SK-N-MC (cell line): ENCODE results near the gene DHX57.

ENCODE experiments used
- EZH2 ChIP-seq: fragments of 200-600 bp; sonication (generic); IDR thresholded peaks from one replicate; pipeline ENCODE4 v1.6.1; 2017; ENCODE audit warnings: antibody characterized with exemption
- POLR2AphosphoS5 ChIP-seq: IDR thresholded peaks from 2 replicates; pipeline ENCODE4 v1.6.1; 2012; ENCODE audit warnings: mild to moderate bottlenecking, low read depth, low read length, borderline replicate concordance

DNA sequence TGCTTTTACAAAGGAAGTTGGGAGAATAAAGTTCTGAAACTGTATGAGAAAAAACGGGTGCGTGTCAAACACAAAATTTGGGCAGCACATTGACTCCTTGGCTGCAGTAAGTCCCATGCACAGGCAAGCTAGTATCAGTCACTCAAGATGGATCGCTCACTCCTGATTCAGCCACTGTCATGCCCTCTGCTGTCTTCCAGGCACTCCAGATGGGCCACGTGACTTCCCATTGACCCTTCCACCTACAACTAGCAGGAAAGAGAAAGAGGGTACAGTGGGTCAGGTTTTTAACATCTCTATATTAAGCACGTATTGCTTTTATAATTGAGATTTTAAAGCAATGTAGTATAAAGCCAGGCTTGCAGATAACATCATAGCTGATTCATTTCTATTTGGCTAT lies 22.5 kb upstream of the DHX57 start:
- TF ChIP-seq EZH2 = no peak
- no peak for TF ChIP-seq POLR2AphosphoS5
